Activated naive CD4-positive, alpha-beta T cell treated with anti-CD3 and anti-CD28 coated beads, Interleukin-2, amount 50 U/mL, for 16 hours (primary cell): ENCODE results near the gene PIP4K2A.

ENCODE experiments used
- DNase-seq: peaks from one replicate; pipeline ENCODE4 v3.0.0-alpha.2; 2020

The PIP4K2A gene

GRCh38 chr10:22690614-22691431 is 23.6 kb downstream of the PIP4K2A start:
- no peak for DNase-seq

- no peak for DNase-seq
These were observed 24.2 kb downstream of the PIP4K2A start for GRCh38 chr10:22690158-22690557.

GRCh38 chr10:22686347-22686746 is 28.0 kb downstream of the PIP4K2A start:
- DNase-seq: no peak

GRCh38 chr10:22685926-22686325 is 28.5 kb downstream of the PIP4K2A start:
- DNase-seq: no peak

- DNase-seq: no peak
These were observed 29.7 kb downstream of the PIP4K2A start for GRCh38 chr10:22684699-22685098.

- DNase-seq: no peak
These were observed 31.3 kb downstream of the PIP4K2A start for GRCh38 chr10:22683140-22683389.

GRCh38 chr10:22682237-22683139 is 31.9 kb downstream of the PIP4K2A start:
- peak; percentile 25 for DNase-seq

GRCh38 chr10:22681783-22682183 is 32.6 kb downstream of the PIP4K2A start:
- DNase-seq: peak; percentile 42

- no peak for DNase-seq
These were observed 33.1 kb downstream of the PIP4K2A start for GRCh38 chr10:22681301-22681700.

- DNase-seq: no peak
These were observed 34.8 kb downstream of the PIP4K2A start for GRCh38 chr10:22679608-22680007.

GRCh38 chr10:22677333-22677732 is 37.0 kb downstream of the PIP4K2A start:
- DNase-seq: no peak

- no peak for DNase-seq
These were observed 37.9 kb downstream of the PIP4K2A start for GRCh38 chr10:22676435-22676834.

GRCh38 chr10:22674573-22674930 is 39.8 kb downstream of the PIP4K2A start:
- no peak for DNase-seq

GRCh38 chr10:22673785-22674572 is 40.4 kb downstream of the PIP4K2A start:
- no peak for DNase-seq

GRCh38 chr10:22673091-22673392 is 41.3 kb downstream of the PIP4K2A start:
- DNase-seq: no peak

- no peak for DNase-seq
These were observed 41.9 kb downstream of the PIP4K2A start for GRCh38 chr10:22672319-22673090.

GRCh38 chr10:22670788-22671187 is 43.6 kb downstream of the PIP4K2A start:
- no peak for DNase-seq

GRCh38 chr10:22669163-22669711 is 45.1 kb downstream of the PIP4K2A start:
- DNase-seq: no peak

GRCh38 chr10:22667093-22667480 is 47.3 kb downstream of the PIP4K2A start:
- no peak for DNase-seq

- DNase-seq: peak; percentile 46
These were observed 47.9 kb downstream of the PIP4K2A start for GRCh38 chr10:22666287-22667092.

- DNase-seq: no peak
These were observed 49.0 kb downstream of the PIP4K2A start for GRCh38 chr10:22665329-22665728.
